ENCODE data around the gene NSMCE3.
A peak's percentile ranks its signal among the peaks of the same experiment; 100 is the strongest.

NSMCE3 gene

GRCh38 chr15:29270169-29270955 lies 740 bp upstream of the NSMCE3 start:
- Histone ChIP-seq H3K27me3 (replicated peaks; ENCODE audit: control insufficient read depth, insufficient read depth, low read length) (no peaks in the 10 kb centered on the region), H3K9me3 (ENCODE audit: control insufficient read depth, low read length) (no peaks in the 10 kb centered on the region), H3K9ac (ENCODE audit: low read length) (peak overlapping the region; percentile 83), H3K4me1 (ENCODE audit: control insufficient read depth, insufficient read depth, low read length) (peaks cover 34% of the 10 kb centered on the region), H3K4me3 (ENCODE audit: low read length) (peak overlapping the region; percentile 98), H3K36me3 (ENCODE audit: control insufficient read depth, insufficient read depth, low read length, severe bottlenecking) (no peaks in the 10 kb centered on the region)
- peak; percentile 77 for DNase-seq (ENCODE audit: low read depth)

- Histone ChIP-seq H3K4me1 (ENCODE audit: control insufficient read depth, insufficient read depth, low read length) (peaks cover 34% of the 10 kb centered on the region), H3K27me3 (replicated peaks; ENCODE audit: control insufficient read depth, insufficient read depth, low read length) (no peaks in the 10 kb centered on the region), H3K4me3 (ENCODE audit: low read length) (peak overlapping the region; percentile 98), H3K36me3 (ENCODE audit: control insufficient read depth, insufficient read depth, low read length, severe bottlenecking) (no peaks in the 10 kb centered on the region), H3K9me3 (ENCODE audit: control insufficient read depth, low read length) (no peaks in the 10 kb centered on the region), H3K9ac (ENCODE audit: low read length) (peak overlapping the region; percentile 83)
- DNase-seq (ENCODE audit: low read depth): peak; percentile 70
Measured at GRCh38 chr15:29268706-29269484, 727 bp downstream of the NSMCE3 start.

GRCh38 chr15:29266052-29266582 lies 3.5 kb downstream of the NSMCE3 start:
- Histone ChIP-seq H3K9ac (ENCODE audit: low read length) (no peak overlapping the region), H3K36me3 (ENCODE audit: control insufficient read depth, insufficient read depth, low read length, severe bottlenecking) (no peaks in the 10 kb centered on the region), H3K4me1 (ENCODE audit: control insufficient read depth, insufficient read depth, low read length) (peaks cover 34% of the 10 kb centered on the region), H3K9me3 (ENCODE audit: control insufficient read depth, low read length) (no peaks in the 10 kb centered on the region), H3K27me3 (replicated peaks; ENCODE audit: control insufficient read depth, insufficient read depth, low read length) (no peaks in the 10 kb centered on the region), H3K4me3 (ENCODE audit: low read length) (no peak overlapping the region)
- DNase-seq (ENCODE audit: low read depth): peak; percentile 42

GRCh38 chr15:29263289-29263688 lies 6.3 kb downstream of the NSMCE3 start:
- Histone ChIP-seq H3K9ac (ENCODE audit: low read length) (no peak overlapping the region), H3K27me3 (replicated peaks; ENCODE audit: control insufficient read depth, insufficient read depth, low read length) (no peaks in the 10 kb centered on the region), H3K36me3 (ENCODE audit: control insufficient read depth, insufficient read depth, low read length, severe bottlenecking) (no peaks in the 10 kb centered on the region), H3K4me1 (ENCODE audit: control insufficient read depth, insufficient read depth, low read length) (peaks cover 23% of the 10 kb centered on the region), H3K9me3 (ENCODE audit: control insufficient read depth, low read length) (no peaks in the 10 kb centered on the region), H3K4me3 (ENCODE audit: low read length) (no peak overlapping the region)
- no peak for DNase-seq (ENCODE audit: low read depth)

GRCh38 chr15:29262738-29263137 lies 6.9 kb downstream of the NSMCE3 start:
- Histone ChIP-seq H3K4me1 (ENCODE audit: control insufficient read depth, insufficient read depth, low read length) (peaks cover 18% of the 10 kb centered on the region), H3K9ac (ENCODE audit: low read length) (no peak overlapping the region), H3K4me3 (ENCODE audit: low read length) (no peak overlapping the region), H3K36me3 (ENCODE audit: control insufficient read depth, insufficient read depth, low read length, severe bottlenecking) (no peaks in the 10 kb centered on the region), H3K9me3 (ENCODE audit: control insufficient read depth, low read length) (no peaks in the 10 kb centered on the region), H3K27me3 (replicated peaks; ENCODE audit: control insufficient read depth, insufficient read depth, low read length) (no peaks in the 10 kb centered on the region)
- no peak for DNase-seq (ENCODE audit: low read depth)

GRCh38 chr15:29260896-29261295 lies 8.7 kb downstream of the NSMCE3 start:
- Histone ChIP-seq H3K4me1 (ENCODE audit: control insufficient read depth, insufficient read depth, low read length) (peaks cover 1% of the 10 kb centered on the region), H3K36me3 (ENCODE audit: control insufficient read depth, insufficient read depth, low read length, severe bottlenecking) (no peaks in the 10 kb centered on the region), H3K9ac (ENCODE audit: low read length) (no peak overlapping the region), H3K9me3 (ENCODE audit: control insufficient read depth, low read length) (no peaks in the 10 kb centered on the region), H3K4me3 (ENCODE audit: low read length) (no peak overlapping the region), H3K27me3 (replicated peaks; ENCODE audit: control insufficient read depth, insufficient read depth, low read length) (no peaks in the 10 kb centered on the region)
- no peak for DNase-seq (ENCODE audit: low read depth)

GRCh38 chr15:29259233-29259632 lies 10.4 kb downstream of the NSMCE3 start:
- no peaks in the 10 kb centered on the region for H3K4me1 ChIP-seq (ENCODE audit: control insufficient read depth, insufficient read depth, low read length)
- DNase-seq (ENCODE audit: low read depth): no peak
- H3K27me3 ChIP-seq (replicated peaks; ENCODE audit: control insufficient read depth, insufficient read depth, low read length): no peaks in the 10 kb centered on the region
- H3K9me3 ChIP-seq (ENCODE audit: control insufficient read depth, low read length): no peaks in the 10 kb centered on the region
- no peak overlapping the region for H3K9ac ChIP-seq (ENCODE audit: low read length)
- no peak overlapping the region for H3K4me3 ChIP-seq (ENCODE audit: low read length)
- no peaks in the 10 kb centered on the region for H3K36me3 ChIP-seq (ENCODE audit: control insufficient read depth, insufficient read depth, low read length, severe bottlenecking)

GRCh38 chr15:29252234-29252633 lies 17.4 kb downstream of the NSMCE3 start:
- H3K9ac ChIP-seq (ENCODE audit: low read length): no peak overlapping the region
- H3K9me3 ChIP-seq (ENCODE audit: control insufficient read depth, low read length): no peaks in the 10 kb centered on the region
- no peaks in the 10 kb centered on the region for H3K36me3 ChIP-seq (ENCODE audit: control insufficient read depth, insufficient read depth, low read length, severe bottlenecking)
- no peak for DNase-seq (ENCODE audit: low read depth)
- H3K4me1 ChIP-seq (ENCODE audit: control insufficient read depth, insufficient read depth, low read length): no peaks in the 10 kb centered on the region
- no peaks in the 10 kb centered on the region for H3K27me3 ChIP-seq (replicated peaks; ENCODE audit: control insufficient read depth, insufficient read depth, low read length)
- H3K4me3 ChIP-seq (ENCODE audit: low read length): no peak overlapping the region

- H3K9me3 ChIP-seq (ENCODE audit: control insufficient read depth, low read length): no peaks in the 10 kb centered on the region
- peaks cover 4% of the 10 kb centered on the region for H3K27me3 ChIP-seq (replicated peaks; ENCODE audit: control insufficient read depth, insufficient read depth, low read length)
- no peaks in the 10 kb centered on the region for H3K36me3 ChIP-seq (ENCODE audit: control insufficient read depth, insufficient read depth, low read length, severe bottlenecking)
- no peaks in the 10 kb centered on the region for H3K4me1 ChIP-seq (ENCODE audit: control insufficient read depth, insufficient read depth, low read length)
- H3K9ac ChIP-seq (ENCODE audit: low read length): no peak overlapping the region
- no peak for DNase-seq (ENCODE audit: low read depth)
- H3K4me3 ChIP-seq (ENCODE audit: low read length): no peak overlapping the region
Measured at GRCh38 chr15:29244544-29244943, 25.1 kb downstream of the NSMCE3 start.

DNA sequence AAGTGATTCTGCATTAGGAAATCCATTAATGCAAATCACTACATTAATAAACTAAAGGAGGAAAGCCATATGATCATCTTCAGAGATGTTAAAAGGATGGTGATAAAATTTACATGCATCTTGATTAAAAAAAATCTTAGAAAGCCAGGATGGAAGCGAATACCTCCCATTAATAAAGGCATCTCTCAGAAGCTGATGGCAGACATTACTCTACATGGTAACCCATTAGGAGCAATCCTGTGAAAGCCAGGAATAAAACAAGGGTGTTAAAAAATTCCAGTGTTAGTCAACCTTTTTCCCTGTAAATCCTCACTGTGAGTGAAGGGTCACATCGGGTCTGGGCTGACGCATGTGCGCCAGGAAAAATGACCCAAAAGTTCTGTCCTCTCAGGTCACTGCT lies 25.5 kb downstream of the NSMCE3 start:
- Histone ChIP-seq H3K27me3 (replicated peaks; ENCODE audit: control insufficient read depth, insufficient read depth, low read length) (peaks cover 4% of the 10 kb centered on the region), H3K4me3 (ENCODE audit: low read length) (no peak overlapping the region), H3K9me3 (ENCODE audit: control insufficient read depth, low read length) (no peaks in the 10 kb centered on the region), H3K36me3 (ENCODE audit: control insufficient read depth, insufficient read depth, low read length, severe bottlenecking) (no peaks in the 10 kb centered on the region), H3K9ac (ENCODE audit: low read length) (no peak overlapping the region), H3K4me1 (ENCODE audit: control insufficient read depth, insufficient read depth, low read length) (no peaks in the 10 kb centered on the region)
- no peak for DNase-seq (ENCODE audit: low read depth)

DNA sequence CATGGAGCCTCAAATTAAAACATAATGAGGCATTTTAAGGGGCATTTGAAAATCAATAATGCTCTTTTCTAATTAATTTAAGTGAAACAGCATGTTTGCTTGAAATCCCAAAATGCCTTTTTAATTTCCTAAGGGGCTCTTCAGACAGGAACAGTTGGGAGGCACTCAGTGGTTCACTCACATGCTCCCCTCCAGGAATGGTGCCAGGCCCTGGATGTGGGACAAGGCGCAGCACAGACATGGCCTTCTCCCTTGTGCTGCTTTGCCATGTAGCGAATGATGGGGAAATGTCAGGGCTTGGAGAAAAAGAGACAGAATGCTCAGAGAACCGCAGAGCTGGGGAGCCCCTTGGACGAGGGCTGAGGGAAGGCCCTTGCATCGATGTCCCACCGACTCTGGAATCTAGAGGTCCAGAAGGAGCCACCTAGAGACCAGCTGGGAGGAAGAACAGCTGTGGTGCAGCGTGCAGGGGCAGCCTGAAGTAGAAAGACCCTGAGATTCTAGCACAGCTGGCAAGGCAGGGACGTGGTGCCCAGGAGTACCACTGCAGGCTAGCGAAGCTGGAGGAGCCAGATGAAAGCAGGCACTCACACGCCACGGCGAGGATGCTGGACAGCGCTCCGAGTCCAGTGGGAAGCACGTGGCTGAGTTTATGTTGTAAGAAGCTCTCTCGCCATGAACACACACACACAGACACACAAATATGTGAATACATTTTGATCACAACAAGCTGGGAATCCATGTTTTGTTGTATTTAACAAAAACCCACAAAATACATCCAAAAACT lies 27.0 kb downstream of the NSMCE3 start:
- peaks cover 4% of the 10 kb centered on the region for H3K27me3 ChIP-seq (replicated peaks; ENCODE audit: control insufficient read depth, insufficient read depth, low read length)
- H3K9me3 ChIP-seq (ENCODE audit: control insufficient read depth, low read length): peaks cover 1% of the 10 kb centered on the region
- H3K36me3 ChIP-seq (ENCODE audit: control insufficient read depth, insufficient read depth, low read length, severe bottlenecking): no peaks in the 10 kb centered on the region
- H3K4me3 ChIP-seq (ENCODE audit: low read length): no peak overlapping the region
- DNase-seq (ENCODE audit: low read depth): peak; percentile 48
- no peak overlapping the region for H3K9ac ChIP-seq (ENCODE audit: low read length)
- H3K4me1 ChIP-seq (ENCODE audit: control insufficient read depth, insufficient read depth, low read length): no peaks in the 10 kb centered on the region

Measured in adipocyte (in vitro differentiated cells).